ENCODE results near the gene ANKRD63. TPM values are rescaled to one million over a fixed set of nuclear protein-coding genes. Genes with fewer than 3 reads are reported as not detected.

The ANKRD63 gene
- total and polyA plus RNA-seq, 9 of the 15 experiments (the other 6 are each of a cell fraction or from before 2014, with no cell fraction given): 1.3 to 2.0 (median 1.8) TPM; not detected in 6

DNA sequence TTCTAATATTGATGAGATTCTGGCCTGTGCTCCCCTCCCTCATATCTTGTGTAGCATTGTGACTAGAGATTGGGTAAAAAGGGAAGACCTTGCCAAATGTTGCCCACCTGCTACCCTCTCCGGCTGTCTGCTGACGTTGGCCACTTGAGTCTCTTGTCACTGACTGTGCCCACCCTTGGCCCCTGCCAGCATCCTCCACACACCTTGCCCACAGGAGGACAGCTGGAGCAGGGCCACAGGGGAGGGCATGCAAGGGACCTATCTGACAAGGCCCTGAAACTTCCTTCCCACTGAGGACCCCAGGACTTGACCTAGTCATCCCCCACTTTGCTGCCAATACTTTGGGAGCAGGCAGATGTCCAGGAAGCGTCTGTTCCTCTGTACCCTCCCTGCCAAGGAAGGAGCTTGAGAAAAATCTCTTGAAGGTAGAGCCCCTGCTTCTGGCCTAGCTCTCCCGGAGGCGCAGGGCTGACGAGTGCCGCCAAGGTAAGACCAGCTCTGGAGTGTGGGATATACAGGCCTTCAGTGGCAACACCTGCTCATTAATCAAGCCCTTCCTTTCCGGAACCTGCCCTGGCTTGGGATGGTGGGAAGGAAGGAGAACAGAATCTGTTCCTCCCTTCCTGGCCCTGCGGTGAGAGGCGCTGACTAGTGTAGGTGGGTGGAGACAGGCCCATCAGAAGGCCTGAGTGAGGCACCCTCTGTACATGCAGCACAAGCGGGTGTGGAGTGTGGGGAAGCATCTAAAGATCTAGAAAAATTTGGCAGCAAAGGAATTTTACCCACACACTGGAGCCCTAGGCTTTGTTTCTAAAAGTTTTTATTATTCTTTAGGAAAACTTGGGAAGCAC lies 48.9 kb downstream of the ANKRD63 start:
- TF ChIP-seq GATA2 (CRISPR knock-in tag; IDR thresholded peaks at IDR 0.05): no peak
- TF ChIP-seq ZNF764 (CRISPR knock-in tag; IDR thresholded peaks at IDR 0.05; ENCODE audit: low read depth): no peak
- no peak for TF ChIP-seq SAP30 (IDR thresholded peaks at IDR 0.05; ENCODE audit: borderline replicate concordance, insufficient read depth, low read depth, low read length, poor library complexity, severe bottlenecking)
- TF ChIP-seq HOXB6 (CRISPR knock-in tag; IDR thresholded peaks at IDR 0.05; ENCODE audit: borderline replicate concordance): no peak
- TF ChIP-seq HDAC6 (IDR thresholded peaks at IDR 0.05; ENCODE audit: low read depth, low read length): no peak
- no peak for TF ChIP-seq KDM5B (IDR thresholded peaks at IDR 0.05; ENCODE audit: insufficient replicate concordance, low read depth, low read length)
- no peak for TF ChIP-seq CBX1 (IDR thresholded peaks at IDR 0.05; ENCODE audit: low read depth)
- Histone ChIP-seq H3K36me3 (ENCODE audit: control insufficient read depth, insufficient read depth, low read length) (peaks cover 22% of the 10 kb centered on the region; the same call in 1 of the 3 replicates), H3K9me3 (replicated peaks; ENCODE audit: control insufficient read depth, insufficient read depth, low read depth, low read length) (no peaks in the 10 kb centered on the region), H4K20me1 (replicated peaks; ENCODE audit: control insufficient read depth, insufficient read depth, low read length) (0 out of 2 replicates have a peak, but pooled peaks cover 3% of the 10 kb centered on the region), H3K4me3 (no peak overlapping the region), H3K27ac (ENCODE audit: extremely low read depth, low read depth, low read length) (no peak overlapping the region), H3K9ac (ENCODE audit: insufficient read depth in 1 of 2, low read depth in 2 of 2, low read length in 2 of 2) (peak overlapping the region in 1 of 2 experiments; percentile 79; a peak in 2 of 4 replicates), H2AFZ (ENCODE audit: low read depth, low read length) (no peak overlapping the region), H3K4me1 (replicated peaks in 1 of 2; ENCODE audit: control insufficient read depth in 2 of 2, insufficient read depth in 2 of 2, low read length in 2 of 2) (peaks cover 13 to 22% of the 10 kb centered on the region in 2 experiments), H3K4me2 (ENCODE audit: insufficient read depth, low read length) (no peak overlapping the region), H3K79me2 (ENCODE audit: control insufficient read depth, insufficient read depth, low read length) (no peaks in the 10 kb centered on the region), H3K9me1 (ENCODE audit: control insufficient read depth, insufficient read depth, low read length) (no peaks in the 10 kb centered on the region), H3K27me3 (ENCODE audit: control insufficient read depth in 2 of 2, insufficient read depth in 2 of 2, low read length in 2 of 2) (no peaks in the 10 kb centered on the region)
- DNase-seq (ENCODE audit: extremely low read depth in 1 of 4, low spot score in 3 of 4) (peak in 1 of 4 experiments; percentile 18), FAIRE-seq (no peak), ATAC-seq (peak; percentile 52)
- intact Hi-C loops (cut with micrococcal nuclease): loop anchor here (5.0 kb wide), 1 partner anchor 38 kb away; no protein-coding TSS in a partner anchor
- WGBS (ENCODE audit: insufficient coverage, low coverage, missing lambda C conversion rate): 72% methylated on average over 11 of the region's 11 CpGs
- in situ Hi-C loops (cut with MboI): no loop called here
- no TSS peak for BruUV-seq (replicated peaks)
- CTCF ChIA-PET (ENCODE audit: low intra/inter-chr PET ratio): no interaction called here
- POLR2A ChIA-PET: interaction anchor here (0.6 to 1.3 kb wide), 6 partner anchors 10 to 93 kb away, joined by 3 to 4 read pairs (median 4); no protein-coding TSS in a partner anchor

Data from K562 (cell line).